Lower leg skin (tissue), 4 donors: ENCODE results near the gene COL8A1. TPM values are rescaled to one million over a fixed set of nuclear protein-coding genes. Genes with fewer than 3 reads are reported as not detected.
A peak's percentile ranks its signal among the peaks of the same experiment; 100 is the strongest.

Experiments used
- DNase-seq, 2 donors: peaks; one replicate each; pipeline ENCODE4 v3.0.0-alpha.2; 2019; ENCODE audit warnings: low spot score in 2 of 2
- H3K4me3 ChIP-seq: fragments of 200-600 bp; sonication (generic); 2 replicates; pipeline ENCODE4 v1.5.1; 2017; ENCODE audit warnings: mild to moderate bottlenecking, low read depth; ENCODE audit not compliant: poor library complexity, severe bottlenecking
- POLR2A ChIP-seq, 2 donors: fragments of 450-650 bp; IDR thresholded peaks; one replicate each; pipeline ENCODE4 v1.6.1; 2016 to 2017; ENCODE audit warnings: antibody characterized with exemption in 2 of 2, mild to moderate bottlenecking in 1 of 2, moderate library complexity in 1 of 2
- WGBS, 2 donors: methylation state at CpG; one replicate each; pipeline ENCODE4 v1.1.5; 2018; 5-methylcytosine and 5-hydroxymethylcytosine counted together
- intact Hi-C: fragments of 100-400 bp; cut with DNase I; formaldehyde crosslinking; loops from one replicate; pipeline ENCODE4 v1.15.0; 2023; ENCODE audit warnings: low total_unique reads
- total RNA-seq, 4 donors: library from RNA; depleted of rRNA; stranded (reverse); fragments of >200 nt; gene quantifications; one replicate each; pipeline ENCODE4 v1.1.0, GENCODE V29; 2016
- TF ChIP-seq, protein P1 (sequence below), 3 donors: fragments of 450-650 bp; IDR thresholded peaks; one replicate each; pipeline ENCODE4 v1.5.1; 2016; ENCODE audit warnings: antibody characterized with exemption in 3 of 3, mild to moderate bottlenecking in 3 of 3, moderate library complexity in 2 of 3

COL8A1 gene
- total RNA-seq, 4 donors from 2014 or later = 5.0 to 11.5 (median 7.2) TPM

GRCh38 chr3:99683876-99684275 is 45.5 kb downstream of the COL8A1 start:
- TF ChIP-seq POLR2A (IDR thresholded peaks at IDR 0.05) = no peak
- TF ChIP-seq, protein P1, sequence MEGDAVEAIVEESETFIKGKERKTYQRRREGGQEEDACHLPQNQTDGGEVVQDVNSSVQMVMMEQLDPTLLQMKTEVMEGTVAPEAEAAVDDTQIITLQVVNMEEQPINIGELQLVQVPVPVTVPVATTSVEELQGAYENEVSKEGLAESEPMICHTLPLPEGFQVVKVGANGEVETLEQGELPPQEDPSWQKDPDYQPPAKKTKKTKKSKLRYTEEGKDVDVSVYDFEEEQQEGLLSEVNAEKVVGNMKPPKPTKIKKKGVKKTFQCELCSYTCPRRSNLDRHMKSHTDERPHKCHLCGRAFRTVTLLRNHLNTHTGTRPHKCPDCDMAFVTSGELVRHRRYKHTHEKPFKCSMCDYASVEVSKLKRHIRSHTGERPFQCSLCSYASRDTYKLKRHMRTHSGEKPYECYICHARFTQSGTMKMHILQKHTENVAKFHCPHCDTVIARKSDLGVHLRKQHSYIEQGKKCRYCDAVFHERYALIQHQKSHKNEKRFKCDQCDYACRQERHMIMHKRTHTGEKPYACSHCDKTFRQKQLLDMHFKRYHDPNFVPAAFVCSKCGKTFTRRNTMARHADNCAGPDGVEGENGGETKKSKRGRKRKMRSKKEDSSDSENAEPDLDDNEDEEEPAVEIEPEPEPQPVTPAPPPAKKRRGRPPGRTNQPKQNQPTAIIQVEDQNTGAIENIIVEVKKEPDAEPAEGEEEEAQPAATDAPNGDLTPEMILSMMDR (IDR thresholded peaks at IDR 0.05) = no peak
- DNase-seq = no peak
- WGBS, 2 donors = 75 to 77% methylated on average over 3 of the region's 3 CpGs
- no peak overlapping the region for H3K4me3 ChIP-seq
- intact Hi-C loops = no loop called here

DNA sequence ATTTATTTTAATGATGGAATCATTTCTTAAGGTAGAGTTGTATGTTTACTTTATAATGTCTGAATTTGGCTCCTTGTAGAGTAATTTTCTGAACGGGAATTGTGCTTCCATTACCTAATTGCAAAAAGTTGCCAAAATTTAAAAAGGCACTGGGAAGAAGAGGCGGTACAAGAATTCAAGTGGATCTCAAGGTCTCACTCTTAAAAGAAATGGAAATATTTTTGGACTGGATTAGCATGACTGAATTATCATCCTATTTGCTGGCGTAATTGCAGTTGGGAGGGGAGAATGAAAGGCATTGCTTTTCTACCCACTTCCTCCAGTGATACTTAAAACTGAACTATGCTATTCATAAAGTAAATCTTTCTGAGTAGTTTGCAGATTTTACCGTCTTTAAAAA is 46.2 kb downstream of the COL8A1 start:
- intact Hi-C loops = no loop called here
- WGBS, 2 donors = 48 to 62% methylated on average over 4 of the region's 4 CpGs

DNA sequence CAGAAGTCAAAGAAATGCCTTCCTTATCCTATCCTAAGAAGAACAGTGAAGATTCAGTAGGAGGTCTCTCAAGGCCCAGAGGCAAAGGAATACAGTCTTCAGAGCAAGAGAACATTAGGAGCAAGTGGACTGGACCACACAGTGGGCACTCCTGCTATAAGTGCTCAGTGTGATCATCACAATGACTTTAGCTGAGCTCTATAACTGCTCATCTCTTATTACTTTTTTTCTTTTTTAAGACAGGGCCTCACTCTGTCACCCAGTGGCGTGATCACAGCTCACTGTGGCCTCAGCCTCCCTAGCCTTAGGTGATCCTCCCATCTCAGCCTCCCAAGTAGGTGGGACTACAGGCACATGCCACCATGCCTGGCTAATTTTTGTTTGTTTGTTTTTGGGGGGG is 48.1 kb downstream of the COL8A1 start:
- no peak for DNase-seq
- intact Hi-C loops = no loop called here
- 95 to 97% methylated on average over 1 of the region's 1 CpG for WGBS, 2 donors
- TF ChIP-seq, protein P1 (IDR thresholded peaks at IDR 0.05) = no peak
- TF ChIP-seq POLR2A (IDR thresholded peaks at IDR 0.05) = no peak
- no peak overlapping the region for H3K4me3 ChIP-seq

More for the DNA sequence above, 46.2 kb downstream of the COL8A1 start:
- TF ChIP-seq, protein P1 (IDR thresholded peaks at IDR 0.05) = no peak
- TF ChIP-seq POLR2A (IDR thresholded peaks at IDR 0.05) = no peak
- H3K4me3 ChIP-seq = no peak overlapping the region
- no peak for DNase-seq

- intact Hi-C loops = no loop called here
- no peak for TF ChIP-seq POLR2A (IDR thresholded peaks at IDR 0.05)
- TF ChIP-seq, protein P1 (IDR thresholded peaks at IDR 0.05) = peak in 1 of 3 donors; percentile 22
- DNase-seq = no peak
- 49 to 55% methylated on average over 8 of the region's 8 CpGs for WGBS, 2 donors
- no peak overlapping the region for H3K4me3 ChIP-seq
These were observed 48.7 kb downstream of the COL8A1 start for GRCh38 chr3:99686955-99687612.

DNA sequence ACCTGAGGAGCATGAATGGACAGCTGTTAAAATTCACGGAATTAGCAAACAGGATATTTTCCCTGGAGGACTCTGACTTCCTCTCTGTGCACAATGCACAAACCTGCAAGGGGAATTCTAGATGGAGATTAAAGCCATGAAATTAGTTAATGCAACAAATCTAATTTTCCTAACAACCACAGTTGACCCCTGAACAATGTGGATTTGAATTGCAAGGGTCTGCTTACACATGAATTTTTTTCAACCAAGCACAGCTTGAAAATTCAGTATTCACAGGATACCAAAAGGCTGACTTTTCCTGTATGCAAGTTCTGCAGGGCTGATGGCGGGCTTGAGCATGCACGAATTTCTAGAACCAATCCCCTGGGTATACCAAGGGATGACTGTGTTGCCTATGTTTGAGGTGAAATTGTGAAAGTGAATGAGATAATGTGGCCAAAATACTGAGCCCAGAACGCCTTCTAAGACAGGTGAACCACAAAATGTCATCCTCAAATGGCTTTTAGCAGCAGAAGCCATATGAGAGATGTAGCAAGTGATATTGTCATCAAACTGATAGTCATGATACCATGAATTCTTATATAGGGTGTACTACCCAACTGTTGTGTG is 52.5 kb downstream of the COL8A1 start:
- H3K4me3 ChIP-seq = no peak overlapping the region
- no peak for TF ChIP-seq POLR2A (IDR thresholded peaks at IDR 0.05)
- TF ChIP-seq, protein P1 (IDR thresholded peaks at IDR 0.05) = no peak
- DNase-seq = no peak
- 76 to 80% methylated on average over 4 of the region's 4 CpGs for WGBS, 2 donors
- intact Hi-C loops = no loop called here
